ENCODE data around the gene LRP8.

The LRP8 gene

DNA sequence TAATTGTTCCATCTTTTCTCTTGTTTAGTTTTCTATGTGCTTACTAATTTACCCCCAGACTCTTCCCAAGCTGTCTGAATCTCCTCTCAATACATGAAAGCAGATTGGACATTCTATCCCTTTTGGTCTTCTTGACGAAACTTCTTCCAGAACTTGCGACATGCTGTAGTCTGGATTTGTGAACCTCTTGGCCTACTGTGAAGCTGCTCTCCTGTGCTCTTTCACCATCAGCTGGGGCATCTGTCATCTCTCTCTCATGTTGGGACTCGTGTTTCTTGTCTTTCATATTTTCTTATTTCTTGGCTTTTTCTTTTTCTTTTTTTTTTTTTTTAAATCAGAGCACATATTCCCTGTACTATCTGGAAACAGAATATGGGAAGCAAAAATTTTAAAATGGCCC, 124.4 kb downstream of the LRP8 start:
- ChIA-PET POLR2A (ENCODE audit: low non-redundant PET) (no interaction called here), CTCF (interaction anchor here (0.8 to 1.2 kb wide), 2 partner anchors 12 to 120 kb away, joined by 3 to 4 read pairs; no protein-coding TSS in a partner anchor)
- DNase-seq (ENCODE audit: low spot score) = no peak
- TF ChIP-seq, protein P1, sequence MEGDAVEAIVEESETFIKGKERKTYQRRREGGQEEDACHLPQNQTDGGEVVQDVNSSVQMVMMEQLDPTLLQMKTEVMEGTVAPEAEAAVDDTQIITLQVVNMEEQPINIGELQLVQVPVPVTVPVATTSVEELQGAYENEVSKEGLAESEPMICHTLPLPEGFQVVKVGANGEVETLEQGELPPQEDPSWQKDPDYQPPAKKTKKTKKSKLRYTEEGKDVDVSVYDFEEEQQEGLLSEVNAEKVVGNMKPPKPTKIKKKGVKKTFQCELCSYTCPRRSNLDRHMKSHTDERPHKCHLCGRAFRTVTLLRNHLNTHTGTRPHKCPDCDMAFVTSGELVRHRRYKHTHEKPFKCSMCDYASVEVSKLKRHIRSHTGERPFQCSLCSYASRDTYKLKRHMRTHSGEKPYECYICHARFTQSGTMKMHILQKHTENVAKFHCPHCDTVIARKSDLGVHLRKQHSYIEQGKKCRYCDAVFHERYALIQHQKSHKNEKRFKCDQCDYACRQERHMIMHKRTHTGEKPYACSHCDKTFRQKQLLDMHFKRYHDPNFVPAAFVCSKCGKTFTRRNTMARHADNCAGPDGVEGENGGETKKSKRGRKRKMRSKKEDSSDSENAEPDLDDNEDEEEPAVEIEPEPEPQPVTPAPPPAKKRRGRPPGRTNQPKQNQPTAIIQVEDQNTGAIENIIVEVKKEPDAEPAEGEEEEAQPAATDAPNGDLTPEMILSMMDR (conservative IDR thresholded peaks at IDR 0.05; ENCODE audit: low read depth) = no peak
- H3K27ac ChIP-seq = no peak overlapping the region

DNA sequence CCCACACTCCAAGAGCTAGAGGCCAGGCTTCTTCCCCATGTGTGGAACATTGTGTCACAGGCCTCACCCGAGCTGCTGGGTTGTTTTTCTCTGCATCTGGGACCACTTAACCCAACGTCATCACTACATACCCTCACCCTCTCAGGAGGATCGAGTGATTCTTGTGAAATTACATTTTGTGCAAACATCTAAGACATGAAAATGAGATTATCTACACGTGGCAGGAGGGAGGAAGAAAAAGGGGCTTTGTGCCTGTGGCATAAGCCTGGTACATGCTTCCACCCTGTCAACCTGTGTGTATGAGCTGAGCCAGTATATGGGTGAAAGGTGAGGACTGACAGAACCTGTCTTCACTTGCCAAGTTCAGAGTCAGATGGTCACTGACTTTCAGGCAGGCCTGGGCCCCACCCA, 129.6 kb downstream of the LRP8 start:
- CTCF ChIA-PET = interaction anchor here (0.6 to 0.7 kb wide), 2 partner anchors 49 to 687 kb away, joined by 3 to 4 read pairs; no protein-coding TSS in a partner anchor
- POLR2A ChIA-PET (ENCODE audit: low non-redundant PET) = no interaction called here
- TF ChIP-seq, protein P1 (conservative IDR thresholded peaks at IDR 0.05; ENCODE audit: low read depth) = no peak
- H3K27ac ChIP-seq = peak overlapping the region; percentile 85
- DNase-seq (ENCODE audit: low spot score) = no peak

DNA sequence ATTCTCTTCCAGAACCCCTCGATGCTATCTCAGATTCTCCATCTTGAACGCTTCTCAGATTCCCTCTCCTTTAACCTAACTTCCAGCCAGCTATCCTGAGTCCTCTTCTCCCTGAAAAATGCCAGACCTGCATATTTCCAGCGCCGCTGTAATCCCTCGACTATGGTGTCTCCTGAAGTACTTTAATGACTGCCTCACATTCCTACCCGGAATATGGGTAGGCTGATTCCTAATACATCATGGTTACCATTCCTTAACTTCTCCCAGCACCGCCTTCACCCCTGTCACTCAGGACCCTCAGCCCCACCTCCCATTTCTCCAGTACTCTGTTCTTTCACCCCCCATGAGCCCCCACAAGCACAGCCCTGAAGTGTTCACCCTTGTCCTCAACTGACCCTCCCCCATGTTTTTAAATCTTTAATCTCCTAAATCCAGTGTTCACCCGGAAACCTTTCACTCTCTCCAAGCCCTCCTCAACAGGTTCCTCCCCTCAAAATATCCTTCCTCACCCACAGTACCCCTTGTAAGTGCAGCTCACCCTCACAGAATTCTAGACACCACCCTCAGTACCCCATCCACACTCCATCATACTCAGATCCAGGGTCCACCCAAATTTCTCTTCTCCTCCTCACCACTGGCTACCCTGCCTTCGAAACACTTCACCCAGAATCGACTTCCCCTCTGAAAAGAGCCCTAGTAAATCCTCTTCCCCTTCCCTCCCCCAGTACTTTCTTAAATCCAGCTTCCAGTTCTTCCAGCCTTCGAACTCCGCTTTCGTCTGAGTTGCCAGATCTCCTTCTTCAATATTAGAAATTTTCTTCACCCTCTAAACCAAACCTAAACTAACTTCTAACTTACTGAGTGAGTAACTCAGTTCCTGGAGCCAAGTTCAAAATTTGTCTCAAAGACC, 130.3 kb downstream of the LRP8 start:
- CTCF ChIA-PET = interaction anchor here (0.6 to 0.7 kb wide), 2 partner anchors 49 to 686 kb away, joined by 3 to 4 read pairs; no protein-coding TSS in a partner anchor

DNA sequence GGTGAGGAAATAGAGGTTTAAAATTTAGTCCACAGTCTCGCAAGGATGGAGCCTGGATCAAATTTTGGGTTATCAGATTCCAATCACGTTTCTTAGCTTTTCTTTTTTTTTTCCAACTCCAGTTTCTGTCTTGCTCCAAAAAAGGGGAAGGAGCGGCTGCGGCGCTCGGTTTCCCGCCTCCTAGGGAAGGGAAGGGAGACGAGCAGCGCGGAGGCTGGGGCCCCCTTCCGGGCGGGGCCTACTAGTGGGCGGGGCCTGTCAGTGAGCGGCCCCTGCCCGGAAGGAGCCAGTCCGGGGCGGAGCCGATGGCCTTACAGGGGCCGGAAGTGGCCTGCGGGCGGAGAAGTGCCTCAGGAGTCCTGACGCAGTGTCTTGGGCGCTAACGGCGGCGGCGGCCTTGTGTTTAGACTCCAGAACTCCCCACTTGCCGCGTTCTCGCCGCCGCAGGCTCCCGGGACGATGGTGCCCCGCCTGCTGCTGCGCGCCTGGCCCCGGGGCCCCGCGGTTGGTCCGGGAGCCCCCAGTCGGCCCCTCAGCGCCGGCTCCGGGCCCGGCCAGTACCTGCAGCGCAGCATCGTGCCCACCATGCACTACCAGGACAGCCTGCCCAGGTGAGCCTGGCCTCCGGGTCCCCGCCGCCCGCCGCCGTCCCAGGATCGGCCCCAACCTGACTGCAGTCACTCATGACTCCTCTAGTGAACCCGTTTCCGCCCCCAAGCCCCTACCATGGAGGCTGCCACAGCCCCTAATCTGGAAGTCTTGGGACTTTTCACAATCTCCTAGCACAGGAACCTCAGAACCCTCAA, 131.2 kb downstream of the LRP8 start, which contains the start of gene CPT2:
CPT2 (plus strand) TSS at position 340 of the 806 bp plus-strand sequence; CDS start at position 460, 120 bp downstream.
- peak within 1 kb of the TSS; percentile 85 for H3K27ac ChIP-seq
- peak; percentile 96 for DNase-seq (ENCODE audit: low spot score)
- TF ChIP-seq, protein P1 (conservative IDR thresholded peaks at IDR 0.05; ENCODE audit: low read depth) = no peak
- ChIA-PET POLR2A (ENCODE audit: low non-redundant PET) (no interaction called here), CTCF (interaction anchor here (1.0 kb wide), 2 partner anchors 9 to 11 kb away, joined by 4 to 5 read pairs; no protein-coding TSS in a partner anchor)

More for the DNA sequence above, 130.3 kb downstream of the LRP8 start:
- TF ChIP-seq, protein P1 (conservative IDR thresholded peaks at IDR 0.05; ENCODE audit: low read depth) = no peak
- POLR2A ChIA-PET (ENCODE audit: low non-redundant PET) = no interaction called here
- peak overlapping the region; percentile 85 for H3K27ac ChIP-seq
- DNase-seq (ENCODE audit: low spot score) = no peak

DNA sequence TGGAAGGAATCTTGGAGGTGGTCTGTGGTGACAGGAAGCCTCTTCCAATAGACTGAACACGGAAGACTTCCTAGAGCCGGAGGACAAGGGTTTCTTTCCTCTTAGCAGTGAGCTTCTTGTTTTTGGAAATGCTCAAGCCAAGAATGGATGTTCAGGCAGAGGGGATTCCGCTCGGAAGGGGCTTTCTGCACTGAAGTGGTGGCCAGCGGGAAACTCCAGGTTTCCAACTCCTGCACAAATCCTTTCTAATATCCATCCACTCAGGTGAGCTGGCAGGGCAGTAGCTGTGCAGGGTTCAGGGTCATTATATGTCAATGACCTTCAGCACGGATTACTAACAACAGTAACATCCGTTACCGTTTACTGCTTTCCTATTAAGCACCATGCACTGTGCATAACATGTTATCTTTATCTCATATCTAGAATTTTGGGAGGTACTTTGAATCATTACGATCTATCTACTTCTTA, 131.8 kb downstream of the LRP8 start:
- TF ChIP-seq, protein P1 (conservative IDR thresholded peaks at IDR 0.05; ENCODE audit: low read depth) = no peak
- POLR2A ChIA-PET (ENCODE audit: low non-redundant PET) = no interaction called here
- CTCF ChIA-PET = interaction anchor here (1.0 kb wide), 2 partner anchors 9 to 10 kb away, joined by 4 to 5 read pairs; no protein-coding TSS in a partner anchor
- peak overlapping the region; percentile 85 for H3K27ac ChIP-seq
- no peak for DNase-seq (ENCODE audit: low spot score)

All from RWPE1 (cell line).